GM12891 (cell line): Measurements from ENCODE around the gene ITM2C.

Experiments
- POLR2A ChIP-seq: IDR thresholded peaks from 2 replicates; pipeline ENCODE4 v1.6.1; 2011; ENCODE audit warnings: low read depth, low read length, control low read depth
- POLR2AphosphoS5 ChIP-seq: IDR thresholded peaks from 2 replicates; pipeline ENCODE4 v1.6.1; 2011; ENCODE audit warnings: low read depth, low read length, control low read depth
- TAF1 ChIP-seq: IDR thresholded peaks from 2 replicates; pipeline ENCODE4 v1.6.1; 2011; ENCODE audit warnings: low read depth, low read length, control low read depth

DNA sequence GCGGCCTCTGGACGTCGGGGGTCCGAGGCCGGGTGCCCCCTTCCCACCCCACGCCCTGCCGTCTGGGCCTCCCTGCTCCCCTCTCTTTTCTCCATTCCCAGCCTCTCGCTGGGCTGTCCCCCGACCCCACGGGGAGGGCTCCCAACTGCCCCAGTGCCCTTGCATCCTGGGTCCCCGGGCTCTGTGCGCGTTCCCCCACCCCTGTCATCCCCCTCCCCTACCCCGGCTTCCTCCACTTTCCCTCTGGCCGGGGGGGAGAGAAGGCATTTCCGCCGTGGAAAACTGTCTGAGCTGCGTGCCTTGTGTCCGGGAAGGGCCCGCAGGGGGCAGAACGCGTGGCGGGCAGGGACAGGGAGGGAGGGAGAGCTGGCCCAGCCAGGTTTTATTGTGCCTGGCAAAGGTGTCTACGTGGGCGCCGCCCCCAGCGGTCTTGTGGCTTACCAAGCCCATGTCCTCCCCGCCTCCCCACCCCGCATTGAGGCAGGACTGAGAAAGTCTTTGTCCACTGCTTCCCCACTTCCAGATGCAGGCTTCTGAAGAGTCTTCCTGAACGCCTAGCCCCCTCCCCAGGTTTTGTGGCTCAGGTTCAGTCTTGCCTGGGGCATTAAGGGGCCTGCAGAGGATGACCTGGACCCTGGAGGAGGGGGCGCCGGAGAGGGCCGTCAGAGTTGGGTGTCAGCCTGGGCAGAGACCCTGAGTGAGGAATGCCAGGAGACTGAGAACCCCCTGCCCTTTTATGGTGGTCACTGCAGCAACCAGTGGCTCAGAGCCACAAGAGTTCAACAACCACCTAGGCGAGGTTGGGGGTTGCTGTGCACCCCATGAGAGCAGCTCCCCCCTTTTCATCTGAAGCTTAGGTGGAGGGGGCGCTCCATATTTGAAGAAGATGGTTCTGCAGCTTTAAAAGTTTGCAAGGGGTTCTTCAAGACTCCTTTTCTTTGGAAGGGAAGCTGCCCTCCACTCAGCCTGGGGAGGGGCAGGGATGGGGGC, 1.3 kb downstream of the ITM2C start:
- TF ChIP-seq POLR2AphosphoS5: no peak
- no peak for TF ChIP-seq TAF1
- TF ChIP-seq POLR2A: no peak
